Ovary (tissue), 9 donors: ENCODE measurements around the gene TEDC1. TPM values are rescaled to one million over a fixed set of nuclear protein-coding genes. Genes with fewer than 3 reads are reported as not detected.

Source experiments
- DNase-seq, 5 donors: peaks; one replicate each; pipeline ENCODE4 v3.0.0-alpha.2; 2019 to 2020
- H3K27ac ChIP-seq, 2 donors: fragments of 200-600 bp; one replicate each; pipeline versions ENCODE4 v1.5.1 to v1.8.0; 2019 to 2022
- H3K27me3 ChIP-seq: fragments of 200-600 bp; one replicate; pipeline ENCODE4 v1.8.0; 2022
- H3K36me3 ChIP-seq: fragments of 200-600 bp; sonication (generic); one replicate; pipeline ENCODE4 v1.5.1; 2019
- H3K4me1 ChIP-seq: one replicate; pipeline ENCODE4 v1.8.1; 2013; ENCODE audit warnings: mild to moderate bottlenecking, moderate library complexity; ENCODE audit not compliant: insufficient read depth
- H3K4me3 ChIP-seq: fragments of 200-600 bp; sonication (generic); one replicate; pipeline ENCODE4 v1.5.1; 2017
- H3K9me3 ChIP-seq, 2 donors: fragments of 200-600 bp in 1 of 2; sonication (generic) in 1 of 2; one replicate each; pipeline versions ENCODE4 v1.5.1 to v1.8.1; 2013 to 2019; ENCODE audit warnings: mild to moderate bottlenecking in 1 of 2, moderate library complexity in 1 of 2
- EP300 ChIP-seq: sonication (generic); formaldehyde crosslinking; IDR thresholded peaks from one replicate; pipeline ENCODE4 v1.6.1; 2017; ENCODE audit warnings: antibody characterized with exemption
- POLR2A ChIP-seq: fragments of 450-650 bp; IDR thresholded peaks from one replicate; pipeline ENCODE4 v1.6.1; 2017; ENCODE audit warnings: antibody characterized with exemption, mild to moderate bottlenecking, moderate library complexity
- WGBS, 3 donors: extraction: QIAGEN DNeasy Blood & Tissue Kit in 1 of 3; methylation state at CpG; one replicate each; pipeline versions ENCODE4 v1.1.5 to v1.1.7; 2013 to 2017; 5-methylcytosine and 5-hydroxymethylcytosine counted together
- intact Hi-C, 4 donors: fragments of 100-400 bp; cut with DNase I; formaldehyde crosslinking; loops; one replicate each; pipeline versions ENCODE4 v1.11.0 to v1.15.1; 2022 to 2023
- polyA plus RNA-seq, 2 donors: library from polyadenylated mRNA; stranded (reverse); fragments of 200-250 nt in 1 of 2; fragments of 350-450 nt in 1 of 2; fragmentation: Illumina TruSeq in 1 of 2; extraction: RNeasy Lipid Tissue Mini Kit (QIAGEN cat#74804) in 1 of 2; gene quantifications; one replicate each; pipeline ENCODE4 v1.2.3, GENCODE V29; 2013 to 2014
- total RNA-seq, 7 donors: library from RNA; depleted of rRNA in 2 of 7; stranded (reverse); fragments of >200 nt in 2 of 7; fragmentation: NEBNext Ultra II Directional in 3 of 7; extraction: Animal tissue kit (Norgen Biotek cat#: 25700) in 3 of 7; gene quantifications; one replicate each; pipeline versions ENCODE4 v1.1.0 to v1.2.4, GENCODE V29; 2016 to 2023
- TF ChIP-seq, protein P1 (sequence below), 3 donors: fragments of 450-650 bp in 2 of 3; fragments of 200-600 bp in 1 of 3; IDR thresholded peaks; one replicate each; pipeline versions ENCODE4 v1.5.1 to v1.8.0; 2016 to 2022; ENCODE audit warnings: antibody characterized with exemption in 3 of 3, mild to moderate bottlenecking in 1 of 3
- donor health status: DM: no; HTN: no; CAD: no; lungs with moderate emphysema.
- donor health status: DM: no; HTN: no; CAD: no.
- donor health status: Bipolar disorder and iron deficiency.
- donor health status: DM: yes; HTN: yes; CAD: no.
- donor health status: DM: no; HTN: no; CAD: no.
- donor health status: DM: yes; HTN: yes; CAD: no.

Gene TEDC1
- total and polyA plus RNA-seq, 9 donors, result 2.6 to 8.2 (median 3.8) TPM; not detected in 1

DNA sequence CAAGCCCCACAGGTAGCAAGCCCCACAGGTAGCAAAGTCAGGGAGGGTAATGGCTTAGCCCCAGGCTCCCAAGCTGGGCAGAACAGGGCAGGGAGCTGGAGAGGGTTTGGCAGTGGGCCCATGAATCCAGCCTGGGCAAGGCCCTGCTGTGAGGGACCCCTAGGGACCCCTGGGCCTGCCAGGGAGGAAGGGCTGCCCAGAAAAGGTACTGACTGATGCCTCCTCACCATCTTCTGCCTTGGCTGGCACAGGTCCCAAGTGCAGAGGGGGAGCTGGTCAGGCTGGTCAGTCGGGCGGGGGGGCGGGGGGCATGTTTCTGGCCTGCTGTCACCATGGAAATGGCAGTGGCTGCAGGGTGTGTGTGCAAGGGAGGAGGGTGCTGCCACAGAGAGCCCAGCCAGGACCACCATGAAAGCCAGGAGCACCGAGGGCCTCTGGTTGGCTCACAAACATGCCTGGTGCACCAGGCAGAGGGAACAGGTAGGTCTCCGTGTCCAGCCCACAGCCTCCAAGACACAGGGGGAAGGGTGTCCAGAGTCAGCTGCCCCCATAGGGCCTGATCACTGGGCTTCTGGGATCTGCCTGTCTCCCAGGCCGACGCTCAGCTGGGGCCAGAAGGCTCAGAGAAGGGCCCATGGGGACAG is 17.9 kb upstream of the TEDC1 start:
- no peaks in the 10 kb centered on the region for H3K27me3 ChIP-seq
- intact Hi-C loops, result loop anchor here in 2 of 4 donors (10.0 kb wide), 2 partner anchors 48 to 58 kb away; partner anchors contain the start of gene MTA1 (in 1 of the 2)
- peak in 2 of 5 donors; percentile 52 to 53 for DNase-seq
- H3K4me1 ChIP-seq, result peaks cover 17% of the 10 kb centered on the region
- H3K36me3 ChIP-seq, result no peaks in the 10 kb centered on the region
- H3K9me3 ChIP-seq, result no peaks in the 10 kb centered on the region
- H3K4me3 ChIP-seq, result no peak overlapping the region
- no peak overlapping the region for H3K27ac ChIP-seq
- 46 to 55% (median 47%) methylated on average over 7 of the region's 7 CpGs for WGBS, 3 donors
- no peak for TF ChIP-seq EP300
- no peak for TF ChIP-seq POLR2A
- TF ChIP-seq, protein P1, sequence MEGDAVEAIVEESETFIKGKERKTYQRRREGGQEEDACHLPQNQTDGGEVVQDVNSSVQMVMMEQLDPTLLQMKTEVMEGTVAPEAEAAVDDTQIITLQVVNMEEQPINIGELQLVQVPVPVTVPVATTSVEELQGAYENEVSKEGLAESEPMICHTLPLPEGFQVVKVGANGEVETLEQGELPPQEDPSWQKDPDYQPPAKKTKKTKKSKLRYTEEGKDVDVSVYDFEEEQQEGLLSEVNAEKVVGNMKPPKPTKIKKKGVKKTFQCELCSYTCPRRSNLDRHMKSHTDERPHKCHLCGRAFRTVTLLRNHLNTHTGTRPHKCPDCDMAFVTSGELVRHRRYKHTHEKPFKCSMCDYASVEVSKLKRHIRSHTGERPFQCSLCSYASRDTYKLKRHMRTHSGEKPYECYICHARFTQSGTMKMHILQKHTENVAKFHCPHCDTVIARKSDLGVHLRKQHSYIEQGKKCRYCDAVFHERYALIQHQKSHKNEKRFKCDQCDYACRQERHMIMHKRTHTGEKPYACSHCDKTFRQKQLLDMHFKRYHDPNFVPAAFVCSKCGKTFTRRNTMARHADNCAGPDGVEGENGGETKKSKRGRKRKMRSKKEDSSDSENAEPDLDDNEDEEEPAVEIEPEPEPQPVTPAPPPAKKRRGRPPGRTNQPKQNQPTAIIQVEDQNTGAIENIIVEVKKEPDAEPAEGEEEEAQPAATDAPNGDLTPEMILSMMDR (IDR thresholded peaks at IDR 0.05), result no peak

DNA sequence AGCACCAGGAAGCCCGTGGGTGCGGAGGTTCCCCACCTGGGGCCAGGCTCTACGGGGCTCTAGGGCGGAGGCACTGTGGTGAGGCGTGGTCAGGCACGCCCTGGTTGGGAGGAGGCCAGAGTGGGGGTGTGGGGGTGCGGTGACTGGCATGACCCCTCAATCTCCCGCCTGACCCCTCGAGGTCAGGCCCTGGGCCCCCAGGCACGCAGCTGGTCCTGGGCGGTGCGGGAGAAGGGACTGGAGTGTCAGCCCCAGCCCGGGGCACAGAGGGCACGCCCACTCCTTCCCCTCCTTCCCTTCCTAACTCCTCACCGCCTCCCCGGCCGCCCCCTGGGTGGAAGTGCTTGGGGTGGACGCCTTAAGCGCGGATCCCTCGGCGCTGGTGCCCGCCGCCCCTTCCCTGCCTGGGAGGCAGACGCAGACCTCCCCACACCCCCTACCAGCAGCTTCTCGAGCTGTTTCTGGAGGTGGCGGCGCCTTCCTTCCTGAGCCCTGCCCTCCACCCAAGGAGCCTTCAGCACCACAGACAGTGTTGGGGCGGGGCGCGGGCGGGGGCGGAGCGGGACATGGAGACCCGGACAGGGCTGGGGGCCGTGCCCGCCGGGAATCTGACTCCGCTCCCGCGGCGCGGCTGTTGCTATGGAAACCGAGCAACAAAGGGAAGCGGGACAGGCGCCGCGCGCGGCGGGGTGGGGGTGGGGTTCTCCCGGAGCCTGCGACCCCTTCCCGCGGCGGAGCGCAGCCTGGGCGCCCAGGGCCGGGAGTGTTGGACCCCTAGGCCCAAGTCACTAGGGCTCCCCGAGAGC is 17.2 kb upstream of the TEDC1 start:
- no peaks in the 10 kb centered on the region for H3K27me3 ChIP-seq
- peak; percentile 82 to 90 (median 88) for DNase-seq
- intact Hi-C loops, result loop anchor here in 2 of 4 donors (10.0 kb wide), 2 partner anchors 49 to 59 kb away; partner anchors contain the start of gene MTA1 (in 1 of the 2)
- no peaks in the 10 kb centered on the region for H3K9me3 ChIP-seq
- peaks cover 17% of the 10 kb centered on the region for H3K4me1 ChIP-seq
- peak overlapping the region; percentile 45 for H3K4me3 ChIP-seq
- 3 to 5% (median 4%) methylated on average over 45 to 60 of the region's 60 CpGs for WGBS, 3 donors
- peak overlapping the region in 1 of 2 donors; percentile 42 for H3K27ac ChIP-seq
- no peak for TF ChIP-seq POLR2A
- TF ChIP-seq EP300, result no peak
- TF ChIP-seq, protein P1 (IDR thresholded peaks at IDR 0.05), result no peak
- H3K36me3 ChIP-seq, result no peaks in the 10 kb centered on the region

DNA sequence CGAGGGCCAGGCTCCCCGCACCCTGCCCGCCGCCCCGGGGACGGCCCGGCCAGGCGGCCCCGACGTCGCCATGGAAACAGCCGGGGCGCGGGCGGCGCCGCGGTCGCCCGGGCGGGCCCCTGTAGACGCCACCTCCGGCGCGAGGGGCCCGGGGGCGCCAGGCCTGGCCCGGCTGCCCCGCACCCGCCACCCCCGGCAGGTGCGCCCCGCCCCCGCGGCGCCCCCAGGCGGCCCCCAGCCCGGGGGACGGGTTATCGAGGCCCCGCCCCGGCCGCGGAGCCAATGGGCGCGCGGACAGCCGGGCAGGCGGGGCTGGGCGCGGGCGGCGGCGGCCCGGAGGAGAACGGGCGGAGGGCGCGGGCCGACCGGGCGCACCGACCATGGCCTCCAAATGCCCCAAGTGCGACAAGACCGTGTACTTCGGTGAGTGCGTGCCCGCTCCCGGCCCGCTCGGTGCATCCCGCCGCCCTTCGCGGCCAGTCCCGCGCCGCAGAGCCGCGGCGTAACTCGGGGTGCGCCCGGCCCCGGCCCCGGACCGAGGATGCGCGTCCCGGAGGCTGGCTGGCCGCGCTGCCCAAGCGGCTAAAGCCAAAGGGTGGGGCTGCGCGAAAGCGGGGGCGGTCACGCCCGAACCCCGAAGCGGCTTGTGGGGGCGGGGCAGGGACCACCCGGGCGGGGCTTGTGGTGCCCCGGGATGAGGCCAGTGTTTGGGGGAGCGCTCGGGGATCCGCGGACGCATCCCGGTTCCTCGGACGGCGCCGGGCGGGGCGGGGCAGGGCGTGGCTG is 16.4 kb upstream of the TEDC1 start, which contains the start of gene CRIP2:
TSS of gene CRIP2 (plus strand) at position 339 of the 786 bp plus-strand sequence. CDS start at position 381, 42 bp downstream.
- WGBS, 3 donors, result 0 to 1% (median 1%) methylated on average over 47 to 118 of the region's 118 CpGs
- TF ChIP-seq, protein P1 (IDR thresholded peaks at IDR 0.05), result no peak
- peak; percentile 19 for TF ChIP-seq POLR2A
- TF ChIP-seq EP300, result no peak
- Histone ChIP-seq H3K4me1 (peaks cover 17% of the 10 kb centered on the region), H3K27ac (peak within 1 kb of the TSS in 1 of 2 donors; percentile 74), H3K27me3 (no peaks in the 10 kb centered on the region), H3K36me3 (no peaks in the 10 kb centered on the region), H3K4me3 (peak within 1 kb of the TSS; percentile 45), H3K9me3 (no peaks in the 10 kb centered on the region)
- peak in 3 of 5 donors; percentile 64 to 70 (median 66) for DNase-seq
- intact Hi-C loops, result loop anchor here in 2 of 4 donors (10.0 kb wide), 2 partner anchors 50 to 60 kb away; partner anchors contain the start of gene MTA1 (in 1 of the 2)
